Stomach (tissue), 9 donors: ENCODE data around the gene NRDE2. TPM values are rescaled to one million over a fixed set of nuclear protein-coding genes. Genes with fewer than 3 reads are reported as not detected.
"Not testable (repeated sequence)": the region's sequence is repeated elsewhere in the genome, so short reads cannot be mapped to it uniquely, and the experiment has no call there.

Source experiments
- DNase-seq, 2 donors: peaks; one replicate each; pipeline versions ENCODE4 v3.0.0 to v3.0.0-alpha.2; 2013 to 2019
- H3K27ac ChIP-seq, 5 donors: fragments of 200-600 bp in 4 of 5; sonication (generic) in 4 of 5; one replicate each; pipeline ENCODE4 v1.5.1; 2013 to 2019; ENCODE audit warnings: mild to moderate bottlenecking in 1 of 5, moderate library complexity in 1 of 5
- H3K27me3 ChIP-seq, 3 donors: fragments of 200-600 bp; sonication (generic); one replicate each; pipeline ENCODE4 v1.5.1; 2017 to 2019; ENCODE audit warnings: mixed run types in 1 of 3
- H3K36me3 ChIP-seq, 4 donors: fragments of 200-600 bp; sonication (generic); 1 replicate in 3 of 4; 2 replicates in 1 of 4; pipeline ENCODE4 v1.5.1; 2016 to 2019
- H3K4me1 ChIP-seq, 4 donors: fragments of 200-600 bp; sonication (generic); one replicate each; pipeline ENCODE4 v1.5.1; 2016 to 2019
- H3K4me3 ChIP-seq, 4 donors: fragments of 200-600 bp; sonication (generic) in 3 of 4; one replicate each; pipeline ENCODE4 v1.5.1; 2016 to 2019; ENCODE audit warnings: mild to moderate bottlenecking in 1 of 4
- H3K9me3 ChIP-seq, 4 donors: fragments of 200-600 bp; sonication (generic); one replicate each; pipeline ENCODE4 v1.5.1; 2016 to 2019
- EP300 ChIP-seq: sonication (generic); formaldehyde crosslinking; IDR thresholded peaks from one replicate; pipeline ENCODE4 v1.6.1; 2017; ENCODE audit warnings: antibody characterized with exemption
- POLR2A ChIP-seq, 4 donors: fragments of 450-650 bp; IDR thresholded peaks; one replicate each; pipeline ENCODE4 v1.6.1; 2016; ENCODE audit warnings: antibody characterized with exemption in 4 of 4, control low read depth in 2 of 4, mild to moderate bottlenecking in 1 of 4, moderate library complexity in 1 of 4
- POLR2AphosphoS5 ChIP-seq, 3 donors: sonication (generic); formaldehyde crosslinking; IDR thresholded peaks; one replicate each; pipeline ENCODE4 v1.6.1; 2016; ENCODE audit warnings: antibody characterized with exemption in 3 of 3
- WGBS, 5 donors: extraction: QIAGEN DNeasy Blood & Tissue Kit in 3 of 5; methylation state at CpG; one replicate each; pipeline versions ENCODE4 v1.1.5 to v1.1.7; 2013 to 2018; 5-methylcytosine and 5-hydroxymethylcytosine counted together
- intact Hi-C: fragments of 100-400 bp; cut with DNase I; formaldehyde crosslinking; loops from one replicate; pipeline ENCODE4 v1.15.1; 2023; ENCODE audit warnings: low total_unique reads
- polyA plus RNA-seq, 3 donors: library from polyadenylated mRNA; stranded (reverse); fragments of 200-250 nt; gene quantifications; one replicate each; pipeline ENCODE4 v1.2.3, GENCODE V29; 2013
- total RNA-seq, 5 donors: library from RNA; depleted of rRNA; stranded (reverse); fragments of >200 nt; gene quantifications; one replicate each; pipeline versions ENCODE4 v1.1.0 to v1.2.3, GENCODE V29; 2014 to 2016
- TF ChIP-seq, protein P1 (sequence below), 7 experiments: fragments of 450-650 bp in 4 of 7; fragments of 200-600 bp in 3 of 7; sonication (generic) in 3 of 7; IDR thresholded peaks; one replicate each; pipeline ENCODE4 v1.5.1; 2016 to 2019; ENCODE audit warnings: antibody characterized with exemption in 7 of 7, control low read depth in 2 of 7, mild to moderate bottlenecking in 1 of 7
- donor health status: healthy with polysubstance abuse.
- donor health status: Bipolar disorder and iron deficiency.
- donor health status: healthy.

NRDE2 gene
- total and polyA plus RNA-seq, 8 donors = 5.7 to 34.8 (median 15.7) TPM

DNA sequence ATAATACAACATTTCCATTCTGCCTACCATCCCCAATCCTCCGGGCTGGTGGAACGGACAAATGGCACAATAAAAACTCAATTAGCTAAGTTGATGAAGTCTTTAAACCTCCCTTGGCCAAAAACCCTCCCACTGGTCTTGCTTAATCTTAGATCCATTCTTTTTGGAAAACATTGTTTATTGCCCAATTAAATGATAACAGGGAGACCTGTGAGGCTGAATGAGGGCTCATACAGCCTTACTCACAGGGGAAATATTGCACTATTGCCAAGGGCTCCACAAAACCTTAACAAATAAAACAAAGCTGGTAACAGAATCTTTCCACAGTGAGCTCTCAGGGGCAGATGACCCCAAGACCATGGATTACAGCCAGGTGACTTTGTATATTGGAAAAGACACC is 83.1 kb downstream of the NRDE2 start:
- intact Hi-C loops = no loop called here
- H3K4me3 ChIP-seq = no peak overlapping the region
- WGBS, 5 donors = 88 to 95% (median 91%) methylated on average over 2 of the region's 2 CpGs
- H3K36me3 ChIP-seq = no peaks in the 10 kb centered on the region
- no peak for DNase-seq
- no peaks in the 10 kb centered on the region for H3K9me3 ChIP-seq
- TF ChIP-seq POLR2A (IDR thresholded peaks at IDR 0.05) (no peak), POLR2AphosphoS5 (IDR thresholded peaks at IDR 0.05) (no peak), EP300 (no peak)
- TF ChIP-seq, protein P1, sequence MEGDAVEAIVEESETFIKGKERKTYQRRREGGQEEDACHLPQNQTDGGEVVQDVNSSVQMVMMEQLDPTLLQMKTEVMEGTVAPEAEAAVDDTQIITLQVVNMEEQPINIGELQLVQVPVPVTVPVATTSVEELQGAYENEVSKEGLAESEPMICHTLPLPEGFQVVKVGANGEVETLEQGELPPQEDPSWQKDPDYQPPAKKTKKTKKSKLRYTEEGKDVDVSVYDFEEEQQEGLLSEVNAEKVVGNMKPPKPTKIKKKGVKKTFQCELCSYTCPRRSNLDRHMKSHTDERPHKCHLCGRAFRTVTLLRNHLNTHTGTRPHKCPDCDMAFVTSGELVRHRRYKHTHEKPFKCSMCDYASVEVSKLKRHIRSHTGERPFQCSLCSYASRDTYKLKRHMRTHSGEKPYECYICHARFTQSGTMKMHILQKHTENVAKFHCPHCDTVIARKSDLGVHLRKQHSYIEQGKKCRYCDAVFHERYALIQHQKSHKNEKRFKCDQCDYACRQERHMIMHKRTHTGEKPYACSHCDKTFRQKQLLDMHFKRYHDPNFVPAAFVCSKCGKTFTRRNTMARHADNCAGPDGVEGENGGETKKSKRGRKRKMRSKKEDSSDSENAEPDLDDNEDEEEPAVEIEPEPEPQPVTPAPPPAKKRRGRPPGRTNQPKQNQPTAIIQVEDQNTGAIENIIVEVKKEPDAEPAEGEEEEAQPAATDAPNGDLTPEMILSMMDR (IDR thresholded peaks at IDR 0.05) = no peak
- no peaks in the 10 kb centered on the region for H3K4me1 ChIP-seq
- H3K27me3 ChIP-seq = peaks cover 0 to 10% (median under 1%) of the 10 kb centered on the region in 3 donors
- no peak overlapping the region for H3K27ac ChIP-seq

DNA sequence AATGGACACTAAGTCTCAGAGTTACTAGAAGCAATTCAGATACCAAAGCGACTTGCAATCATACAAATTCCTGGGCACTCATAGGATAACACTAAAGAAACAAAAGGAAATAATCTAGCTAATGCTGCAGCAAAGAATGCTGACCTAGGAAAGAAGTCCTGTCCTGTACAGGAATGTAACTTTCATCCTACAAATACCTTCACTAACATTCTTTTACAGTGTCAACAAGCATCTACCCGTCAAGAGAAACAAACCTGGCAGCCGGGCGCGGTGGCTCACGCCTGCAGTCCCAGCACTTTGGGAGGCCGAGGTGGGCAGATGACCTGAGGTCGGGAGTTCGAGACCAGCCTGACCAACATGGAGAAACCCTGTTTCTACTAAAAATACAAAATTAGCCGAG is 84.3 kb downstream of the NRDE2 start:
- WGBS, 5 donors = 77 to 88% (median 83%) methylated on average over 10 of the region's 10 CpGs
- H3K27me3 ChIP-seq, H3K4me1 ChIP-seq, H3K36me3 ChIP-seq, H3K4me3 ChIP-seq, H3K27ac ChIP-seq, H3K9me3 ChIP-seq, intact Hi-C loops, DNase-seq: not testable (repeated sequence)

DNA sequence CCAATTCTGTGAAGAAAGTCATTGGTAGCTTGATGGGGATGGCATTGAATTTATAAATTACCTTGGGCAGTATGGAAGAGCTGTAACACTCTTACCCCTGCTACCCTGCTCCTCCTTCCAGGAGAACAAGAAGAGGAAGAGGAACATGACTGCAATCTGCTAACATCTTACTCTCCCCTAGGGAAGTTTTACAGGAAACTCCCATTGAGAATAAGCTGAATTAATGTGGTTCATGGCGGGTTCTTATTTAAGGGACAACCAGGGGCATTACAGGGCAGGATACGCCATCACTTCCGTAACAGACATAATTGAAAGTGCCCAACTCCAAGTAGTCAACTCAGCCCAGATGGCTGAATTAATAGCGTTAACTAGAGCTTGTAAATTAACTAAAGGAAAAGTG is 84.8 kb downstream of the NRDE2 start:
- peaks cover 0 to 8% (median 4%) of the 10 kb centered on the region in 4 donors for H3K9me3 ChIP-seq
- H3K27ac ChIP-seq = no peak overlapping the region
- no peak for DNase-seq
- H3K36me3 ChIP-seq = no peaks in the 10 kb centered on the region
- H3K4me3 ChIP-seq = no peak overlapping the region
- no peaks in the 10 kb centered on the region for H3K4me1 ChIP-seq
- peaks cover 0 to 3% (median 0%) of the 10 kb centered on the region in 3 donors for H3K27me3 ChIP-seq
- WGBS, 5 donors = 87 to 94% (median 93%) methylated on average over 4 of the region's 4 CpGs
- TF ChIP-seq POLR2AphosphoS5 (IDR thresholded peaks at IDR 0.05) = no peak
- no peak for TF ChIP-seq EP300
- TF ChIP-seq, protein P1 (IDR thresholded peaks at IDR 0.05) = no peak
- no peak for TF ChIP-seq POLR2A (IDR thresholded peaks at IDR 0.05)
- intact Hi-C loops = no loop called here

DNA sequence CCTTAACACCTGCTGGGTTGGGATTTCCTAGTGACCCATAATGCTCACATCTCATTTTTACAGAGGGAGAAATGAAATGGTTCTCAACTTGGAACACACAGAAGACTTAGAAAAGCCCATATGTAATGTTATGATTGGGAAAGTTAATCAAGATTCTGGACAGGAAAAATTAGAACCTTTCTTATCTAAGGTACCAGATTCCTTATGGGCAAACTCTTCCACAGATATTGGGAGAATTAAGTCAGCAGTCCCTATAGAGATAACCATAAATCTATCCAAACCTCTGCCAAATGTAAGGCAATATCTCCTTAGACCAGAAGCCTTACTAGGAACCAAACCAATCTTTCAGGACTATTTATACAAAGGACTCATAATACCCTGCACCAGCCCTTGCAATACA is 89.3 kb downstream of the NRDE2 start:
- Histone ChIP-seq H3K27me3 (no peaks in the 10 kb centered on the region), H3K27ac (no peak overlapping the region), H3K4me1 (no peaks in the 10 kb centered on the region), H3K9me3 (peaks cover 26 to 52% (median 48%) of the 10 kb centered on the region in 4 donors), H3K4me3 (no peak overlapping the region), H3K36me3 (no peaks in the 10 kb centered on the region)
- no peak for TF ChIP-seq POLR2A (IDR thresholded peaks at IDR 0.05)
- no peak for TF ChIP-seq POLR2AphosphoS5 (IDR thresholded peaks at IDR 0.05)
- no peak for TF ChIP-seq EP300
- TF ChIP-seq, protein P1 (IDR thresholded peaks at IDR 0.05) = no peak
- DNase-seq = no peak
- intact Hi-C loops = no loop called here

DNA sequence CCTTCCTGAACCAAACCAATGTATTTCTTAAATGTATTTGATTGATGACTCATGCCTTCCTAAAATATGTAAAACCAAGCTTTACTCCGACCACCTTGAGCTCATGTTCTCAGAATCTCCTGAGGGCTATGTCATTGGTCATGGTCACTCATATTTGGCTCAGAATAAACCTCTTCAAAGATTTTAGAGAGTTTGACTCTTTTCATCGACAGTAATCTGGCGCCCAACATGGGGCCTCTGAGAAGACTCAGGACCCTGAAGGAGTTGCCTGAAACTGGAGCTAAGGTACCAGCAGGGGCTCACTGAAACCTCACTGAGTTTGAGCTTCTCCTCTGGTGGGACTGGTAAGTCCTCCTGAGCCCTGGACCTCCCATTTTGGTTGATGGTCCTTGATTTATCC is 92.6 kb downstream of the NRDE2 start:
- no peak for DNase-seq
- intact Hi-C loops = loop anchor here (10.0 kb wide), 1 partner anchor 264 kb away; no protein-coding TSS in a partner anchor
- 71 to 86% (median 77%) methylated on average over 3 of the region's 3 CpGs for WGBS, 5 donors

More for the DNA sequence above, 92.6 kb downstream of the NRDE2 start:
- Histone ChIP-seq H3K4me1 (peaks cover 0 to 8% (median 2%) of the 10 kb centered on the region in 4 donors), H3K27me3 (peaks cover 0 to 23% (median 0%) of the 10 kb centered on the region in 3 donors), H3K4me3 (no peak overlapping the region), H3K27ac (no peak overlapping the region), H3K36me3 (no peaks in the 10 kb centered on the region), H3K9me3 (peaks cover 29 to 61% (median 54%) of the 10 kb centered on the region in 4 donors)
- no peak for TF ChIP-seq POLR2A (IDR thresholded peaks at IDR 0.05)
- TF ChIP-seq POLR2AphosphoS5 (IDR thresholded peaks at IDR 0.05) = no peak
- TF ChIP-seq, protein P1 (IDR thresholded peaks at IDR 0.05) = no peak
- TF ChIP-seq EP300 = no peak
